GM23338 (cell line): Measurements from ENCODE around the gene LITAF. TPM values are rescaled to one million over a fixed set of nuclear protein-coding genes. Genes with fewer than 3 reads are reported as not detected.

Experiments
- ATAC-seq: fragments of 200-7000 bp; cut with Tn5 transposase; 3 replicates; pipeline ENCODE4 v1.9.1; 2020
- DNase-seq: peaks from one replicate; pipeline ENCODE4 v3.0.0-alpha.2; 2015; ENCODE audit warnings: low spot score
- H2AFZ ChIP-seq: fragments of 200-600 bp; sonication (generic); 2 replicates; pipeline ENCODE4 v1.8.0; 2016; ENCODE audit warnings: antibody characterized with exemption, mild to moderate bottlenecking, moderate library complexity
- H3F3A ChIP-seq: fragments of 200-600 bp; sonication (generic); replicated peaks from 2 replicates; pipeline ENCODE4 v1.8.0; 2017; ENCODE audit warnings: antibody characterized with exemption, mixed run types, low read depth
- H3K27ac ChIP-seq: fragments of 200-600 bp; sonication (generic); 2 replicates; pipeline ENCODE4 v1.6.1; 2016; ENCODE audit warnings: low read depth
- H3K27me3 ChIP-seq: fragments of 200-600 bp; sonication (generic); 2 replicates; pipeline ENCODE4 v1.8.0; 2016; ENCODE audit warnings: mild to moderate bottlenecking, mixed run types, moderate library complexity; ENCODE audit not compliant: insufficient read depth
- H3K36me3 ChIP-seq: fragments of 200-600 bp; sonication (generic); 2 replicates; pipeline ENCODE4 v1.8.0; 2016; ENCODE audit warnings: mild to moderate bottlenecking; ENCODE audit not compliant: insufficient read depth
- H3K4me1 ChIP-seq: fragments of 200-600 bp; sonication (generic); 2 replicates; pipeline ENCODE4 v1.8.0; 2016; ENCODE audit warnings: mild to moderate bottlenecking, moderate library complexity; ENCODE audit not compliant: insufficient read depth
- H3K4me2 ChIP-seq: fragments of 200-600 bp; sonication (generic); 2 replicates; pipeline ENCODE4 v1.7.1; 2017; ENCODE audit warnings: mixed run types
- H3K4me3 ChIP-seq: fragments of 200-600 bp; sonication (generic); 2 replicates; pipeline ENCODE4 v1.6.1; 2016; ENCODE audit warnings: mixed run types
- H3K79me2 ChIP-seq: fragments of 200-600 bp; sonication (generic); replicated peaks from 2 replicates; pipeline ENCODE4 v1.8.0; 2017; ENCODE audit warnings: mild to moderate bottlenecking; ENCODE audit not compliant: insufficient read depth
- H3K9me2 ChIP-seq: fragments of 200-600 bp; sonication (generic); 2 replicates; pipeline ENCODE4 v1.8.0; 2017; ENCODE audit not compliant: insufficient read depth
- H4K20me1 ChIP-seq: fragments of 200-600 bp; sonication (generic); replicated peaks from 2 replicates; pipeline ENCODE4 v1.8.0; 2017; ENCODE audit warnings: mild to moderate bottlenecking; ENCODE audit not compliant: insufficient read depth
- H3K27ac Mint-ChIP-seq: 2 replicates; pipeline ENCODE4 v1.8.0; 2020; ENCODE audit warnings: inconsistent platforms, mild to moderate bottlenecking, moderate library complexity, mixed read lengths
- H3K27me3 Mint-ChIP-seq: 3 replicates; pipeline ENCODE4 v1.8.0; 2022; ENCODE audit warnings: low read depth, mild to moderate bottlenecking, moderate library complexity, mixed read lengths, inconsistent platforms; ENCODE audit not compliant: insufficient read depth, poor library complexity
- H3K36me3 Mint-ChIP-seq: 3 replicates; pipeline ENCODE4 v1.8.0; 2021; ENCODE audit warnings: low read depth, mild to moderate bottlenecking, inconsistent platforms, moderate library complexity, mixed read lengths
- H3K4me1 Mint-ChIP-seq: 3 replicates; pipeline ENCODE4 v1.8.0; 2020; ENCODE audit warnings: mild to moderate bottlenecking, inconsistent platforms, mixed read lengths
- H3K4me3 Mint-ChIP-seq: 3 replicates; pipeline ENCODE4 v1.8.0; 2021; ENCODE audit warnings: moderate library complexity, mild to moderate bottlenecking, inconsistent platforms, mixed read lengths
- H3K9me3 Mint-ChIP-seq: 3 replicates; pipeline ENCODE4 v1.8.0; 2020; ENCODE audit warnings: moderate library complexity, mild to moderate bottlenecking, inconsistent platforms, mixed read lengths
- CREB1 ChIP-seq: fragments of 250-450 bp; sonication (Bioruptor Pico); IDR thresholded peaks from 2 replicates; pipeline ENCODE4 v1.5.0; 2020; ENCODE audit warnings: low read depth, mild to moderate bottlenecking, moderate library complexity
- EZH2 ChIP-seq: fragments of 200-600 bp; sonication (generic); IDR thresholded peaks from one replicate; pipeline ENCODE4 v1.8.0; 2017; ENCODE audit warnings: antibody characterized with exemption, mild to moderate bottlenecking, low read depth; ENCODE audit not compliant: unreplicated experiment
- EZH2phosphoT487 ChIP-seq: fragments of 200-600 bp; sonication (generic); IDR thresholded peaks from one replicate; pipeline ENCODE4 v1.8.1; 2018; ENCODE audit warnings: antibody characterized with exemption; ENCODE audit not compliant: unreplicated experiment
- JUNB ChIP-seq: IDR thresholded peaks from one replicate; pipeline ENCODE4 v1.6.1; 2016; ENCODE audit warnings: antibody characterized with exemption; ENCODE audit not compliant: unreplicated experiment
- NANOG ChIP-seq: IDR thresholded peaks from 2 replicates; pipeline ENCODE4 v1.6.1; 2016; ENCODE audit warnings: antibody characterized with exemption, borderline replicate concordance
- POLR2AphosphoS5 ChIP-seq: IDR thresholded peaks from 2 replicates; pipeline ENCODE4 v1.6.1; 2016; ENCODE audit warnings: antibody characterized with exemption, low read depth
- STAT1 ChIP-seq: IDR thresholded peaks from one replicate; pipeline ENCODE4 v1.6.1; 2016; ENCODE audit warnings: antibody characterized with exemption; ENCODE audit not compliant: unreplicated experiment
- ZNF114 ChIP-seq: fragments of 250-450 bp; sonication (Bioruptor Pico); IDR thresholded peaks from 2 replicates; pipeline ENCODE4 v1.5.0; 2020; ENCODE audit warnings: mild to moderate bottlenecking, moderate library complexity
- ZNF331 ChIP-seq: fragments of 250-450 bp; sonication (Bioruptor Pico); IDR thresholded peaks from 2 replicates; pipeline ENCODE4 v1.5.0; 2020; ENCODE audit warnings: low read depth, mild to moderate bottlenecking, moderate library complexity
- polyA plus RNA-seq: library from polyadenylated mRNA; unstranded; fragments of >200 nt; fragmentation: Nextera tagmentation; extraction: Ambion mirVana; gene quantifications from 2 replicates; pipeline ENCODE4 v1.2.1, GENCODE V29; 2016
- total RNA-seq: library from RNA; depleted of rRNA; stranded (reverse); fragments of >200 nt; shearing (Covaris generic); gene quantifications from 2 replicates; pipeline ENCODE4 v1.2.3, GENCODE V29; 2014
- TF ChIP-seq, protein P1 (sequence below): fragments of 250-450 bp; sonication (Bioruptor Pico); IDR thresholded peaks from 2 replicates; pipeline ENCODE4 v1.5.0; 2020; ENCODE audit warnings: mild to moderate bottlenecking, moderate library complexity
- TF ChIP-seq, protein P2 (sequence below), 2 experiments: fragments of 200-600 bp in 1 of 2; sonication (generic) in 1 of 2; conservative IDR thresholded peaks; 2 replicates each; pipeline versions ENCODE4 v1.5.1 to v1.6.1; 2016 to 2017; ENCODE audit warnings: antibody characterized with exemption in 2 of 2, low read depth in 2 of 2, mild to moderate bottlenecking in 2 of 2, moderate library complexity in 1 of 2

The LITAF gene
- total and polyA plus RNA-seq, 2 experiments from 2014 or later: 131 to 158 TPM

- peak overlapping the region; percentile 88 for H3K4me2 ChIP-seq
- H3K27me3 ChIP-seq: peaks cover 32% of the 10 kb centered on the region
- TF ChIP-seq POLR2AphosphoS5: no peak
- no peak overlapping the region for H2AFZ ChIP-seq
- peaks cover 56% of the 10 kb centered on the region for H3K79me2 ChIP-seq
- no peak overlapping the region for H3K27ac Mint-ChIP-seq
- peaks cover 8% of the 10 kb centered on the region; the same call in 1 of the 2 replicates for H3F3A ChIP-seq
- peak overlapping the region; percentile 77 for H3K4me3 ChIP-seq
- H3K9me3 Mint-ChIP-seq: peaks cover 3% of the 10 kb centered on the region; the same call in 2 of the 3 replicates
- H3K27ac ChIP-seq: no peak overlapping the region
- ATAC-seq: peak; percentile 5; the same call in 1 of the 3 replicates
- H3K4me1 Mint-ChIP-seq: peaks cover 50% of the 10 kb centered on the region
- peak overlapping the region; percentile 82 for H3K4me3 Mint-ChIP-seq
- H3K36me3 Mint-ChIP-seq: no peaks in the 10 kb centered on the region
- H4K20me1 ChIP-seq: no peaks in the 10 kb centered on the region
- DNase-seq: no peak
- H3K27me3 Mint-ChIP-seq: peaks cover 39% of the 10 kb centered on the region
- peaks cover 47% of the 10 kb centered on the region for H3K4me1 ChIP-seq
- no peaks in the 10 kb centered on the region for H3K9me2 ChIP-seq
- H3K36me3 ChIP-seq: peaks cover 7% of the 10 kb centered on the region
Measured at GRCh38 chr16:11585460-11586377, 1.0 kb downstream of the LITAF start.

GRCh38 chr16:11583889-11584565 is 2.7 kb downstream of the LITAF start:
- Mint-ChIP-seq H3K27ac (no peak overlapping the region), H3K27me3 (peaks cover 43% of the 10 kb centered on the region), H3K36me3 (peaks cover 2% of the 10 kb centered on the region; the same call in 1 of the 3 replicates), H3K9me3 (peaks cover 3% of the 10 kb centered on the region; the same call in 2 of the 3 replicates), H3K4me1 (peaks cover 50% of the 10 kb centered on the region), H3K4me3 (peak overlapping the region; percentile 25; the same call in 1 of the 3 replicates)
- no peaks in the 10 kb centered on the region for H3K9me2 ChIP-seq
- peaks cover 49% of the 10 kb centered on the region for H3K4me1 ChIP-seq
- H3K4me3 ChIP-seq: peak overlapping the region; percentile 38; the same call in 1 of the 2 replicates
- no peaks in the 10 kb centered on the region for H4K20me1 ChIP-seq
- peak overlapping the region; percentile 66 for H3K4me2 ChIP-seq
- H3K27ac ChIP-seq: no peak overlapping the region
- DNase-seq (no peak), ATAC-seq (no peak)
- H3K79me2 ChIP-seq: peaks cover 73% of the 10 kb centered on the region
- H3K36me3 ChIP-seq: peaks cover 7% of the 10 kb centered on the region
- H2AFZ ChIP-seq: no peak overlapping the region
- H3F3A ChIP-seq: peaks cover 8% of the 10 kb centered on the region; the same call in 1 of the 2 replicates
- peaks cover 32% of the 10 kb centered on the region for H3K27me3 ChIP-seq
- TF ChIP-seq EZH2: no peak
- no peak for TF ChIP-seq POLR2AphosphoS5
- TF ChIP-seq ZNF114 (CRISPR knock-in tag): no peak
- no peak for TF ChIP-seq JUNB
- TF ChIP-seq, protein P1, sequence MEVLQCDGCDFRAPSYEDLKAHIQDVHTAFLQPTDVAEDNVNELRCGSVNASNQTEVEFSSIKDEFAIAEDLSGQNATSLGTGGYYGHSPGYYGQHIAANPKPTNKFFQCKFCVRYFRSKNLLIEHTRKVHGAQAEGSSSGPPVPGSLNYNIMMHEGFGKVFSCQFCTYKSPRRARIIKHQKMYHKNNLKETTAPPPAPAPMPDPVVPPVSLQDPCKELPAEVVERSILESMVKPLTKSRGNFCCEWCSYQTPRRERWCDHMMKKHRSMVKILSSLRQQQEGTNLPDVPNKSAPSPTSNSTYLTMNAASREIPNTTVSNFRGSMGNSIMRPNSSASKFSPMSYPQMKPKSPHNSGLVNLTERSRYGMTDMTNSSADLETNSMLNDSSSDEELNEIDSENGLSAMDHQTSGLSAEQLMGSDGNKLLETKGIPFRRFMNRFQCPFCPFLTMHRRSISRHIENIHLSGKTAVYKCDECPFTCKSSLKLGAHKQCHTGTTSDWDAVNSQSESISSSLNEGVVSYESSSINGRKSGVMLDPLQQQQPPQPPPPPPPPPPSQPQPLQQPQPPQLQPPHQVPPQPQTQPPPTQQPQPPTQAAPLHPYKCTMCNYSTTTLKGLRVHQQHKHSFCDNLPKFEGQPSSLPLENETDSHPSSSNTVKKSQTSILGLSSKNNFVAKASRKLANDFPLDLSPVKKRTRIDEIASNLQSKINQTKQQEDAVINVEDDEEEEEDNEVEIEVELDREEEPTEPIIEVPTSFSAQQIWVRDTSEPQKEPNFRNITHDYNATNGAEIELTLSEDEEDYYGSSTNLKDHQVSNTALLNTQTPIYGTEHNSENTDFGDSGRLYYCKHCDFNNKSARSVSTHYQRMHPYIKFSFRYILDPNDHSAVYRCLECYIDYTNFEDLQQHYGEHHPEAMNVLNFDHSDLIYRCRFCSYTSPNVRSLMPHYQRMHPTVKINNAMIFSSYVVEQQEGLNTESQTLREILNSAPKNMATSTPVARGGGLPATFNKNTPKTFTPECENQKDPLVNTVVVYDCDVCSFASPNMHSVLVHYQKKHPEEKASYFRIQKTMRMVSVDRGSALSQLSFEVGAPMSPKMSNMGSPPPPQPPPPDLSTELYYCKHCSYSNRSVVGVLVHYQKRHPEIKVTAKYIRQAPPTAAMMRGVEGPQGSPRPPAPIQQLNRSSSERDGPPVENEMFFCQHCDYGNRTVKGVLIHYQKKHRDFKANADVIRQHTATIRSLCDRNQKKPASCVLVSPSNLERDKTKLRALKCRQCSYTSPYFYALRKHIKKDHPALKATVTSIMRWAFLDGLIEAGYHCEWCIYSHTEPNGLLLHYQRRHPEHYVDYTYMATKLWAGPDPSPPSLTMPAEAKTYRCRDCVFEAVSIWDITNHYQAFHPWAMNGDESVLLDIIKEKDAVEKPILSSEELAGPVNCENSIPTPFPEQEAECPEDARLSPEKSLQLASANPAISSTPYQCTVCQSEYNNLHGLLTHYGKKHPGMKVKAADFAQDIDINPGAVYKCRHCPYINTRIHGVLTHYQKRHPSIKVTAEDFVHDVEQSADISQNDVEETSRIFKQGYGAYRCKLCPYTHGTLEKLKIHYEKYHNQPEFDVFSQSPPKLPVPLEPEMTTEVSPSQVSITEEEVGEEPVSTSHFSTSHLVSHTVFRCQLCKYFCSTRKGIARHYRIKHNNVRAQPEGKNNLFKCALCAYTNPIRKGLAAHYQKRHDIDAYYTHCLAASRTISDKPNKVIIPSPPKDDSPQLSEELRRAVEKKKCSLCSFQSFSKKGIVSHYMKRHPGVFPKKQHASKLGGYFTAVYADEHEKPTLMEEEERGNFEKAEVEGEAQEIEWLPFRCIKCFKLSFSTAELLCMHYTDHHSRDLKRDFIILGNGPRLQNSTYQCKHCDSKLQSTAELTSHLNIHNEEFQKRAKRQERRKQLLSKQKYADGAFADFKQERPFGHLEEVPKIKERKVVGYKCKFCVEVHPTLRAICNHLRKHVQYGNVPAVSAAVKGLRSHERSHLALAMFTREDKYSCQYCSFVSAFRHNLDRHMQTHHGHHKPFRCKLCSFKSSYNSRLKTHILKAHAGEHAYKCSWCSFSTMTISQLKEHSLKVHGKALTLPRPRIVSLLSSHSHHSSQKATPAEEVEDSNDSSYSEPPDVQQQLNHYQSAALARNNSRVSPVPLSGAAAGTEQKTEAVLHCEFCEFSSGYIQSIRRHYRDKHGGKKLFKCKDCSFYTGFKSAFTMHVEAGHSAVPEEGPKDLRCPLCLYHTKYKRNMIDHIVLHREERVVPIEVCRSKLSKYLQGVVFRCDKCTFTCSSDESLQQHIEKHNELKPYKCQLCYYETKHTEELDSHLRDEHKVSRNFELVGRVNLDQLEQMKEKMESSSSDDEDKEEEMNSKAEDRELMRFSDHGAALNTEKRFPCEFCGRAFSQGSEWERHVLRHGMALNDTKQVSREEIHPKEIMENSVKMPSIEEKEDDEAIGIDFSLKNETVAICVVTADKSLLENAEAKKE (CRISPR knock-in tag): no peak
- TF ChIP-seq CREB1 (CRISPR knock-in tag): no peak
- no peak for TF ChIP-seq STAT1
- no peak for TF ChIP-seq NANOG
- TF ChIP-seq ZNF331 (CRISPR knock-in tag): no peak
- TF ChIP-seq EZH2phosphoT487: no peak
- TF ChIP-seq, protein P2, sequence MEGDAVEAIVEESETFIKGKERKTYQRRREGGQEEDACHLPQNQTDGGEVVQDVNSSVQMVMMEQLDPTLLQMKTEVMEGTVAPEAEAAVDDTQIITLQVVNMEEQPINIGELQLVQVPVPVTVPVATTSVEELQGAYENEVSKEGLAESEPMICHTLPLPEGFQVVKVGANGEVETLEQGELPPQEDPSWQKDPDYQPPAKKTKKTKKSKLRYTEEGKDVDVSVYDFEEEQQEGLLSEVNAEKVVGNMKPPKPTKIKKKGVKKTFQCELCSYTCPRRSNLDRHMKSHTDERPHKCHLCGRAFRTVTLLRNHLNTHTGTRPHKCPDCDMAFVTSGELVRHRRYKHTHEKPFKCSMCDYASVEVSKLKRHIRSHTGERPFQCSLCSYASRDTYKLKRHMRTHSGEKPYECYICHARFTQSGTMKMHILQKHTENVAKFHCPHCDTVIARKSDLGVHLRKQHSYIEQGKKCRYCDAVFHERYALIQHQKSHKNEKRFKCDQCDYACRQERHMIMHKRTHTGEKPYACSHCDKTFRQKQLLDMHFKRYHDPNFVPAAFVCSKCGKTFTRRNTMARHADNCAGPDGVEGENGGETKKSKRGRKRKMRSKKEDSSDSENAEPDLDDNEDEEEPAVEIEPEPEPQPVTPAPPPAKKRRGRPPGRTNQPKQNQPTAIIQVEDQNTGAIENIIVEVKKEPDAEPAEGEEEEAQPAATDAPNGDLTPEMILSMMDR (conservative IDR thresholded peaks at IDR 0.05; ENCODE audit: low read depth in 2 of 2): no peak
